Endothelial cell of umbilical vein (primary cell): ENCODE measurements around the gene PKP4. TPM values are rescaled to one million over a fixed set of nuclear protein-coding genes. Genes with fewer than 3 reads are reported as not detected.

Source experiments
- BruUV-seq: library from RNA; stranded (reverse); fragments of 400-500 nt; replicated peaks from 2 replicates; lab custom pipeline; 2021; lab: Mats Ljungman, UMichigan
- CTCF ChIA-PET: fragments of 300-600, 350-600 bp; sonication (Branson Sonifier 250); formaldehyde crosslinking; loops from one replicate; lab custom pipeline; 2021; ENCODE audit warnings: antibody characterized with exemption, inconsistent platforms; lab: Charles Lee
- POLR2A ChIA-PET: fragments of 300-600, 350-600 bp; sonication (Branson Sonifier 250); formaldehyde crosslinking; loops from one replicate; lab custom pipeline; 2021; ENCODE audit warnings: antibody characterized with exemption, inconsistent platforms; lab: Charles Lee
- DNase-seq: peaks from one replicate; pipeline ENCODE4 v3.0.0-alpha.2; 2011; ENCODE audit warnings: low read depth, low spot score
- FAIRE-seq: peaks from 2 replicates; lab custom pipeline; 2011; peaks lifted over from hg19 to GRCh38; lab: Jason Lieb, UNC
- H2AFZ ChIP-seq: 2 replicates; pipeline ENCODE4 v1.6.0; 2012; ENCODE audit warnings: low read depth, low read length, control low read depth, inconsistent platforms
- H3K27ac ChIP-seq: 2 replicates; pipeline ENCODE4 v1.5.1; 2011; ENCODE audit warnings: low read depth, mild to moderate bottlenecking, control low read depth, low read length, moderate library complexity; ENCODE audit not compliant: insufficient read depth
- H3K27me3 ChIP-seq, 2 experiments: 2 replicates each; pipeline versions ENCODE4 v1.6.0 to v1.6.1; 2011; ENCODE audit warnings: low read length in 2 of 2, mixed read lengths in 1 of 2; ENCODE audit not compliant: control insufficient read depth in 2 of 2, insufficient read depth in 2 of 2
- H3K36me3 ChIP-seq, 2 experiments: 2 replicates in 1 of 2; 3 replicates in 1 of 2; pipeline ENCODE4 v1.5.1; 2011; ENCODE audit warnings: low read length in 2 of 2, mild to moderate bottlenecking in 1 of 2, moderate library complexity in 1 of 2; ENCODE audit not compliant: control insufficient read depth in 2 of 2, insufficient read depth in 2 of 2; ENCODE audit errors: extremely low read depth in 1 of 2
- H3K4me1 ChIP-seq: 3 replicates; pipeline ENCODE4 v1.5.1; 2011; ENCODE audit warnings: mild to moderate bottlenecking, low read length; ENCODE audit not compliant: control insufficient read depth, insufficient read depth; ENCODE audit errors: extremely low read depth
- H3K4me2 ChIP-seq: 2 replicates; pipeline ENCODE4 v1.6.1; 2011; ENCODE audit warnings: low read length, control low read depth, mixed read lengths; ENCODE audit not compliant: insufficient read depth
- H3K4me3 ChIP-seq, 3 experiments: fragments of 200-600 bp in 1 of 3; sonication (generic), shearing (Covaris generic) in 1 of 3; replicated peaks in 1 of 3; 2 replicates each; pipeline ENCODE4 v1.5.1; 2011 to 2016; ENCODE audit warnings: control low read depth in 3 of 3, low read length in 3 of 3, mild to moderate bottlenecking in 2 of 3, inconsistent platforms in 1 of 3, low read depth in 1 of 3, moderate library complexity in 1 of 3; ENCODE audit not compliant: insufficient read depth in 1 of 3
- H3K79me2 ChIP-seq: 2 replicates; pipeline ENCODE4 v1.6.0; 2012; ENCODE audit warnings: low read length, inconsistent platforms; ENCODE audit not compliant: control insufficient read depth, insufficient read depth
- H3K9ac ChIP-seq: replicated peaks from 2 replicates; pipeline ENCODE3; 2011; ENCODE audit warnings: low read length, control low read depth; ENCODE audit not compliant: insufficient read depth; ENCODE audit errors: extremely low read depth
- H3K9me1 ChIP-seq: replicated peaks from 3 replicates; pipeline ENCODE4 v1.6.0; 2011; ENCODE audit warnings: mild to moderate bottlenecking, low read length; ENCODE audit not compliant: control insufficient read depth, insufficient read depth; ENCODE audit errors: extremely low read depth
- H3K9me3 ChIP-seq: replicated peaks from 2 replicates; pipeline ENCODE4 v1.5.1; 2012; ENCODE audit warnings: low read length, inconsistent platforms; ENCODE audit not compliant: control insufficient read depth, insufficient read depth
- H4K20me1 ChIP-seq: replicated peaks from 2 replicates; pipeline ENCODE3; 2011; ENCODE audit warnings: mild to moderate bottlenecking, low read length; ENCODE audit not compliant: control insufficient read depth, insufficient read depth; ENCODE audit errors: extremely low read depth
- EZH2 ChIP-seq: IDR thresholded peaks from 2 replicates; pipeline ENCODE4 v1.6.1; 2012; ENCODE audit warnings: borderline replicate concordance, low read depth, mild to moderate bottlenecking, moderate library complexity, low read length, inconsistent platforms; ENCODE audit not compliant: severe bottlenecking
- FOS ChIP-seq: IDR thresholded peaks from 2 replicates; pipeline ENCODE4 v1.6.1; 2011; ENCODE audit warnings: mild to moderate bottlenecking, low read length, moderate library complexity, borderline replicate concordance; ENCODE audit not compliant: insufficient read depth
- GATA2 ChIP-seq: IDR thresholded peaks from 2 replicates; pipeline ENCODE4 v1.7.0; 2011; ENCODE audit warnings: low read depth, mild to moderate bottlenecking, moderate library complexity, mixed read lengths, low read length; ENCODE audit not compliant: insufficient read length, insufficient read depth
- JUN ChIP-seq: IDR thresholded peaks from 2 replicates; pipeline ENCODE4 v1.6.1; 2011; ENCODE audit warnings: borderline replicate concordance, low read depth; ENCODE audit not compliant: insufficient read length, insufficient read depth
- MAX ChIP-seq: IDR thresholded peaks from 2 replicates; pipeline ENCODE4 v1.6.1; 2011; ENCODE audit not compliant: insufficient read depth, insufficient read length
- MYC ChIP-seq: IDR thresholded peaks from one replicate; pipeline ENCODE4 v1.6.1; 2011; ENCODE audit warnings: mild to moderate bottlenecking, low read depth, low read length
- POLR2A ChIP-seq: IDR thresholded peaks from 2 replicates; pipeline ENCODE4 v1.6.1; 2012; ENCODE audit warnings: low read depth, mild to moderate bottlenecking, control low read depth, low read length
- POLR2AphosphoS5 ChIP-seq: IDR thresholded peaks from 2 replicates; pipeline ENCODE4 v1.6.1; 2012; ENCODE audit warnings: low read depth, mild to moderate bottlenecking, control low read depth, low read length, moderate library complexity; ENCODE audit not compliant: insufficient read depth
- dilution Hi-C: fragments of 300-500 bp; cut with MboI; formaldehyde crosslinking; loops from one replicate; pipeline ENCODE4 v1.15.0; 2019; ENCODE audit warnings: low sequenced_read_pairs; ENCODE audit not compliant: extremely low pct_ligation_motif_present
- intact Hi-C: fragments of 100-400 bp; cut with micrococcal nuclease; formaldehyde crosslinking; loops from one replicate; pipeline ENCODE4 v1.10.0; 2022
- polyA plus RNA-seq, 4 experiments: library from polyadenylated mRNA; depleted of rRNA in 3 of 4; stranded (reverse) in 3 of 4; unstranded in 1 of 4; fragments of >200 nt; gene quantifications; 2 replicates each; pipeline versions ENCODE4 v1.2.1 to v1.2.3, GENCODE V29; 2011 to 2012; ENCODE audit warnings: missing spikeins in 1 of 4
- total RNA-seq: library from RNA; stranded (reverse); gene quantifications from 2 replicates; pipeline ENCODE4 v1.2.3, GENCODE V29; 2021
- TF ChIP-seq, protein P1 (sequence below), 2 donors: IDR thresholded peaks; 1 replicate in 1 of 2; 2 replicates in 1 of 2; pipeline ENCODE4 v1.5.1; 2011; ENCODE audit warnings: low read length in 2 of 2, mild to moderate bottlenecking in 2 of 2, moderate library complexity in 2 of 2, control low read depth in 1 of 2, inconsistent platforms in 1 of 2, low read depth in 1 of 2; ENCODE audit not compliant: insufficient read depth in 1 of 2; ENCODE audit errors: extremely low read depth in 1 of 2

The PKP4 gene
- total and polyA plus RNA-seq, 2 donors (not counting 3 experiments of a cell fraction or from before 2014, with no cell fraction given) = 35.4 to 68.5 TPM

DNA sequence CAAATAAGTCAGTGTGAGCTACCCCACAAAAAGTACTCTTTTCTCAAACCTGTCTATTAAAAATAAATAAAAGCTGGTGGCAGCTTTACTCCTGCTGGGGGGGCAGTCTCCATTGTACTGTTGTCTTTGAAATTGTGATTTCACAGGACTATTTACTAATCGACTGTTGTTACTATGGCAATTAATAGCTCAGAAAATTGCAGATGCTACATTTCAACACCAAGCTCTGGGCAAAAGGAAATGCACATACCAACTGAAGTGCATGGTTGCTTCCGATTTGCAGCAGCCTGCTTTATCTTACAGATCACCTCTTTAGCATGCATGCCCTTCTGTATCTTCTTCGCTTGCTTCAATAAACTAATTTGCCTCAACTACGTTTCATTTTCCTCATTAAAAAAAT lies 220.8 kb downstream of the PKP4 start:
- ChIA-PET CTCF (interaction anchor here (1.0 to 1.2 kb wide), 3 partner anchors 10 to 653 kb away, joined by 3 to 4 read pairs (median 4); no protein-coding TSS in a partner anchor), POLR2A (no interaction called here)
- H3K4me1 ChIP-seq = no peaks in the 10 kb centered on the region
- peaks cover 4 to 25% of the 10 kb centered on the region in 2 experiments for H3K36me3 ChIP-seq
- H3K27ac ChIP-seq = no peak overlapping the region
- no peak overlapping the region for H3K4me3 ChIP-seq
- dilution Hi-C loops (no loop called here), intact Hi-C loops (no loop called here)
- BruUV-seq = no TSS peak
- H3K9me3 ChIP-seq = no peaks in the 10 kb centered on the region
- TF ChIP-seq GATA2 = no peak
- TF ChIP-seq POLR2A = no peak
- no peak for TF ChIP-seq EZH2
- no peak for TF ChIP-seq JUN
- no peak for TF ChIP-seq POLR2AphosphoS5
- no peak for TF ChIP-seq FOS
- TF ChIP-seq, protein P1, sequence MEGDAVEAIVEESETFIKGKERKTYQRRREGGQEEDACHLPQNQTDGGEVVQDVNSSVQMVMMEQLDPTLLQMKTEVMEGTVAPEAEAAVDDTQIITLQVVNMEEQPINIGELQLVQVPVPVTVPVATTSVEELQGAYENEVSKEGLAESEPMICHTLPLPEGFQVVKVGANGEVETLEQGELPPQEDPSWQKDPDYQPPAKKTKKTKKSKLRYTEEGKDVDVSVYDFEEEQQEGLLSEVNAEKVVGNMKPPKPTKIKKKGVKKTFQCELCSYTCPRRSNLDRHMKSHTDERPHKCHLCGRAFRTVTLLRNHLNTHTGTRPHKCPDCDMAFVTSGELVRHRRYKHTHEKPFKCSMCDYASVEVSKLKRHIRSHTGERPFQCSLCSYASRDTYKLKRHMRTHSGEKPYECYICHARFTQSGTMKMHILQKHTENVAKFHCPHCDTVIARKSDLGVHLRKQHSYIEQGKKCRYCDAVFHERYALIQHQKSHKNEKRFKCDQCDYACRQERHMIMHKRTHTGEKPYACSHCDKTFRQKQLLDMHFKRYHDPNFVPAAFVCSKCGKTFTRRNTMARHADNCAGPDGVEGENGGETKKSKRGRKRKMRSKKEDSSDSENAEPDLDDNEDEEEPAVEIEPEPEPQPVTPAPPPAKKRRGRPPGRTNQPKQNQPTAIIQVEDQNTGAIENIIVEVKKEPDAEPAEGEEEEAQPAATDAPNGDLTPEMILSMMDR (IDR thresholded peaks at IDR 0.05; ENCODE audit: extremely low read depth in 1 of 2, insufficient read depth in 1 of 2, low read depth in 1 of 2, low read length in 2 of 2) = no peak
- TF ChIP-seq MYC = no peak
- TF ChIP-seq MAX = no peak
- no peak overlapping the region for H3K4me2 ChIP-seq
- H3K9ac ChIP-seq = no peak overlapping the region
- no peak for FAIRE-seq
- no peak for DNase-seq
- H3K79me2 ChIP-seq = no peaks in the 10 kb centered on the region
- H3K27me3 ChIP-seq = no peaks in the 10 kb centered on the region
- no peak overlapping the region for H2AFZ ChIP-seq
- H3K9me1 ChIP-seq = no peaks in the 10 kb centered on the region
- H4K20me1 ChIP-seq = no peaks in the 10 kb centered on the region
